Endothelial cell of umbilical vein (primary cell): Measurements from ENCODE around the gene PRMT7. TPM values are rescaled to one million over a fixed set of nuclear protein-coding genes. Genes with fewer than 3 reads are reported as not detected.

ENCODE experiments used
- BruUV-seq: library from RNA; stranded (reverse); fragments of 400-500 nt; replicated peaks from 2 replicates; lab custom pipeline; 2021; lab: Mats Ljungman, UMichigan
- CTCF ChIA-PET: fragments of 300-600, 350-600 bp; sonication (Branson Sonifier 250); formaldehyde crosslinking; loops from one replicate; lab custom pipeline; 2021; ENCODE audit warnings: antibody characterized with exemption, inconsistent platforms; lab: Charles Lee
- POLR2A ChIA-PET: fragments of 300-600, 350-600 bp; sonication (Branson Sonifier 250); formaldehyde crosslinking; loops from one replicate; lab custom pipeline; 2021; ENCODE audit warnings: antibody characterized with exemption, inconsistent platforms; lab: Charles Lee
- DNase-seq: peaks from one replicate; pipeline ENCODE4 v3.0.0-alpha.2; 2011; ENCODE audit warnings: low read depth, low spot score
- FAIRE-seq: peaks from 2 replicates; lab custom pipeline; 2011; peaks lifted over from hg19 to GRCh38; lab: Jason Lieb, UNC
- H2AFZ ChIP-seq: 2 replicates; pipeline ENCODE4 v1.6.0; 2012; ENCODE audit warnings: low read depth, low read length, control low read depth, inconsistent platforms
- H3K27ac ChIP-seq: 2 replicates; pipeline ENCODE4 v1.5.1; 2011; ENCODE audit warnings: low read depth, mild to moderate bottlenecking, control low read depth, low read length, moderate library complexity; ENCODE audit not compliant: insufficient read depth
- H3K27me3 ChIP-seq, 2 experiments: 2 replicates each; pipeline versions ENCODE4 v1.6.0 to v1.6.1; 2011; ENCODE audit warnings: low read length in 2 of 2, mixed read lengths in 1 of 2; ENCODE audit not compliant: control insufficient read depth in 2 of 2, insufficient read depth in 2 of 2
- H3K36me3 ChIP-seq, 2 experiments: 2 replicates in 1 of 2; 3 replicates in 1 of 2; pipeline ENCODE4 v1.5.1; 2011; ENCODE audit warnings: low read length in 2 of 2, mild to moderate bottlenecking in 1 of 2, moderate library complexity in 1 of 2; ENCODE audit not compliant: control insufficient read depth in 2 of 2, insufficient read depth in 2 of 2; ENCODE audit errors: extremely low read depth in 1 of 2
- H3K4me1 ChIP-seq: 3 replicates; pipeline ENCODE4 v1.5.1; 2011; ENCODE audit warnings: mild to moderate bottlenecking, low read length; ENCODE audit not compliant: control insufficient read depth, insufficient read depth; ENCODE audit errors: extremely low read depth
- H3K4me2 ChIP-seq: 2 replicates; pipeline ENCODE4 v1.6.1; 2011; ENCODE audit warnings: low read length, control low read depth, mixed read lengths; ENCODE audit not compliant: insufficient read depth
- H3K4me3 ChIP-seq, 3 experiments: fragments of 200-600 bp in 1 of 3; sonication (generic), shearing (Covaris generic) in 1 of 3; replicated peaks in 1 of 3; 2 replicates each; pipeline ENCODE4 v1.5.1; 2011 to 2016; ENCODE audit warnings: control low read depth in 3 of 3, low read length in 3 of 3, mild to moderate bottlenecking in 2 of 3, inconsistent platforms in 1 of 3, low read depth in 1 of 3, moderate library complexity in 1 of 3; ENCODE audit not compliant: insufficient read depth in 1 of 3
- H3K79me2 ChIP-seq: 2 replicates; pipeline ENCODE4 v1.6.0; 2012; ENCODE audit warnings: low read length, inconsistent platforms; ENCODE audit not compliant: control insufficient read depth, insufficient read depth
- H3K9ac ChIP-seq: replicated peaks from 2 replicates; pipeline ENCODE3; 2011; ENCODE audit warnings: low read length, control low read depth; ENCODE audit not compliant: insufficient read depth; ENCODE audit errors: extremely low read depth
- H3K9me1 ChIP-seq: replicated peaks from 3 replicates; pipeline ENCODE4 v1.6.0; 2011; ENCODE audit warnings: mild to moderate bottlenecking, low read length; ENCODE audit not compliant: control insufficient read depth, insufficient read depth; ENCODE audit errors: extremely low read depth
- H3K9me3 ChIP-seq: replicated peaks from 2 replicates; pipeline ENCODE4 v1.5.1; 2012; ENCODE audit warnings: low read length, inconsistent platforms; ENCODE audit not compliant: control insufficient read depth, insufficient read depth
- H4K20me1 ChIP-seq: replicated peaks from 2 replicates; pipeline ENCODE3; 2011; ENCODE audit warnings: mild to moderate bottlenecking, low read length; ENCODE audit not compliant: control insufficient read depth, insufficient read depth; ENCODE audit errors: extremely low read depth
- CTCF ChIP-seq, 2 donors: IDR thresholded peaks; 1 replicate in 1 of 2; 2 replicates in 1 of 2; pipeline ENCODE4 v1.5.1; 2011; ENCODE audit warnings: low read length in 2 of 2, mild to moderate bottlenecking in 2 of 2, moderate library complexity in 2 of 2, control low read depth in 1 of 2, inconsistent platforms in 1 of 2, low read depth in 1 of 2; ENCODE audit not compliant: insufficient read depth in 1 of 2; ENCODE audit errors: extremely low read depth in 1 of 2
- EZH2 ChIP-seq: IDR thresholded peaks from 2 replicates; pipeline ENCODE4 v1.6.1; 2012; ENCODE audit warnings: borderline replicate concordance, low read depth, mild to moderate bottlenecking, moderate library complexity, low read length, inconsistent platforms; ENCODE audit not compliant: severe bottlenecking
- FOS ChIP-seq: IDR thresholded peaks from 2 replicates; pipeline ENCODE4 v1.6.1; 2011; ENCODE audit warnings: mild to moderate bottlenecking, low read length, moderate library complexity, borderline replicate concordance; ENCODE audit not compliant: insufficient read depth
- GATA2 ChIP-seq: IDR thresholded peaks from 2 replicates; pipeline ENCODE4 v1.7.0; 2011; ENCODE audit warnings: low read depth, mild to moderate bottlenecking, moderate library complexity, mixed read lengths, low read length; ENCODE audit not compliant: insufficient read length, insufficient read depth
- JUN ChIP-seq: IDR thresholded peaks from 2 replicates; pipeline ENCODE4 v1.6.1; 2011; ENCODE audit warnings: borderline replicate concordance, low read depth; ENCODE audit not compliant: insufficient read length, insufficient read depth
- MYC ChIP-seq: IDR thresholded peaks from one replicate; pipeline ENCODE4 v1.6.1; 2011; ENCODE audit warnings: mild to moderate bottlenecking, low read depth, low read length
- POLR2A ChIP-seq: IDR thresholded peaks from 2 replicates; pipeline ENCODE4 v1.6.1; 2012; ENCODE audit warnings: low read depth, mild to moderate bottlenecking, control low read depth, low read length
- POLR2AphosphoS5 ChIP-seq: IDR thresholded peaks from 2 replicates; pipeline ENCODE4 v1.6.1; 2012; ENCODE audit warnings: low read depth, mild to moderate bottlenecking, control low read depth, low read length, moderate library complexity; ENCODE audit not compliant: insufficient read depth
- dilution Hi-C: fragments of 300-500 bp; cut with MboI; formaldehyde crosslinking; loops from one replicate; pipeline ENCODE4 v1.15.0; 2019; ENCODE audit warnings: low sequenced_read_pairs; ENCODE audit not compliant: extremely low pct_ligation_motif_present
- intact Hi-C: fragments of 100-400 bp; cut with micrococcal nuclease; formaldehyde crosslinking; loops from one replicate; pipeline ENCODE4 v1.10.0; 2022
- polyA plus RNA-seq, 4 experiments: library from polyadenylated mRNA; depleted of rRNA in 3 of 4; stranded (reverse) in 3 of 4; unstranded in 1 of 4; fragments of >200 nt; gene quantifications; 2 replicates each; pipeline versions ENCODE4 v1.2.1 to v1.2.3, GENCODE V29; 2011 to 2012; ENCODE audit warnings: missing spikeins in 1 of 4
- total RNA-seq: library from RNA; stranded (reverse); gene quantifications from 2 replicates; pipeline ENCODE4 v1.2.3, GENCODE V29; 2021
- TF ChIP-seq, protein P1 (sequence below): IDR thresholded peaks from 2 replicates; pipeline ENCODE4 v1.6.1; 2011; ENCODE audit not compliant: insufficient read depth, insufficient read length

Gene PRMT7
- total and polyA plus RNA-seq, 2 donors (not counting 3 experiments of a cell fraction or from before 2014, with no cell fraction given), result 43.4 to 57.9 TPM

DNA sequence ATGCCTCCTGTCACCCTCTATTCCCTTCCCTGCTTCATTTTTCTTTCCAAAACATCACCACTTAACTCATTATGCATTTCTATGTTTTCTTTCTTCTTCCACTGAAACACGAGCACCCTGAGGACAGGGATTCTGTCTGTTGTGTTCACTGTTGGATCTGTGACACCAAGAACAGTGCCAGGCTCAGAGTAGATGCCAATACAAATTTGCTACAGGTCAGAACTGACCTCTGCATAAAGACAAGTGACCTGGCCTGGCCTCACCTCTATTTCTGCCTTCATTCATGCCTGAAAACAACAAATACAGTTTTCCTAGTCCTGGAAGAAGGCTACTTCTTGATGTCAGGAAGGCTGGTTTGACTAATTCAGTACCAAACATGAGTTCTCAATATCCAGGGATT is 92.4 kb downstream of the PRMT7 start:
- no peaks in the 10 kb centered on the region for H3K79me2 ChIP-seq
- no peak for DNase-seq
- BruUV-seq, result no TSS peak
- no peak overlapping the region for H2AFZ ChIP-seq
- H4K20me1 ChIP-seq, result no peaks in the 10 kb centered on the region
- TF ChIP-seq JUN, result no peak
- no peak for TF ChIP-seq POLR2AphosphoS5
- no peak for TF ChIP-seq POLR2A
- no peak for TF ChIP-seq GATA2
- no peak for TF ChIP-seq EZH2
- TF ChIP-seq CTCF (IDR thresholded peaks at IDR 0.05; ENCODE audit: extremely low read depth in 1 of 2, insufficient read depth in 1 of 2, low read depth in 1 of 2, low read length in 2 of 2), result no peak
- no peak for TF ChIP-seq MYC
- TF ChIP-seq, protein P1, sequence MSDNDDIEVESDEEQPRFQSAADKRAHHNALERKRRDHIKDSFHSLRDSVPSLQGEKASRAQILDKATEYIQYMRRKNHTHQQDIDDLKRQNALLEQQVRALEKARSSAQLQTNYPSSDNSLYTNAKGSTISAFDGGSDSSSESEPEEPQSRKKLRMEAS, result no peak
- no peak for TF ChIP-seq FOS
- H3K9me3 ChIP-seq, result no peaks in the 10 kb centered on the region
- H3K4me3 ChIP-seq, result no peak overlapping the region
- ChIA-PET CTCF (interaction anchor here (0.6 to 1.2 kb wide), 2 partner anchors 8 to 107 kb away, joined by 3 to 5 read pairs; no protein-coding TSS in a partner anchor), POLR2A (no interaction called here)
- H3K4me2 ChIP-seq, result no peak overlapping the region
- H3K9me1 ChIP-seq, result no peaks in the 10 kb centered on the region
- intact Hi-C loops, result no loop called here
- H3K27me3 ChIP-seq, result peaks cover 7 to 13% of the 10 kb centered on the region in 2 experiments
- dilution Hi-C loops, result no loop called here
- H3K4me1 ChIP-seq, result no peaks in the 10 kb centered on the region
- H3K9ac ChIP-seq, result no peak overlapping the region
- H3K36me3 ChIP-seq, result no peaks in the 10 kb centered on the region
- FAIRE-seq, result no peak
- H3K27ac ChIP-seq, result no peak overlapping the region
